ENCODE results near the gene ONECUT1. TPM values are rescaled to one million over a fixed set of nuclear protein-coding genes. Genes with fewer than 3 reads are reported as not detected.

The ONECUT1 gene
- total and polyA plus RNA-seq, 2 donors (not counting 3 experiments of a cell fraction or from before 2014, with no cell fraction given), result not detected

- H3K9me3 ChIP-seq (replicated peaks; ENCODE audit: control insufficient read depth, insufficient read depth, low read length), result no peaks in the 10 kb centered on the region
- peaks cover 11 to 42% of the 10 kb centered on the region in 2 experiments for H3K27me3 ChIP-seq (ENCODE audit: control insufficient read depth in 2 of 2, insufficient read depth in 2 of 2, low read length in 2 of 2)
- H3K4me2 ChIP-seq (ENCODE audit: insufficient read depth, low read length), result no peak overlapping the region
- no peak overlapping the region for H3K4me3 ChIP-seq (replicated peaks in 1 of 3; ENCODE audit: insufficient read depth in 1 of 3, low read depth in 1 of 3, low read length in 3 of 3)
- H2AFZ ChIP-seq (ENCODE audit: low read depth, low read length), result no peak overlapping the region
- BruUV-seq (replicated peaks), result no TSS peak
- FAIRE-seq, result no peak
- no peaks in the 10 kb centered on the region for H3K4me1 ChIP-seq (ENCODE audit: control insufficient read depth, extremely low read depth, insufficient read depth, low read length)
- intact Hi-C loops (cut with micrococcal nuclease), result no loop called here
- no peaks in the 10 kb centered on the region for H3K9me1 ChIP-seq (replicated peaks; ENCODE audit: control insufficient read depth, extremely low read depth, insufficient read depth, low read length)
- no peak overlapping the region for H3K9ac ChIP-seq (replicated peaks; ENCODE audit: extremely low read depth, insufficient read depth, low read length)
- ChIA-PET CTCF (no interaction called here), POLR2A (interaction anchor here (0.7 kb wide), 1 partner anchor 22 kb away, joined by 7 read pairs; no protein-coding TSS in a partner anchor)
- no peak for DNase-seq (ENCODE audit: low read depth, low spot score)
- no peaks in the 10 kb centered on the region for H4K20me1 ChIP-seq (replicated peaks; ENCODE audit: control insufficient read depth, extremely low read depth, insufficient read depth, low read length)
- no peaks in the 10 kb centered on the region for H3K36me3 ChIP-seq (ENCODE audit: control insufficient read depth in 2 of 2, extremely low read depth in 1 of 2, insufficient read depth in 2 of 2, low read length in 2 of 2)
- H3K79me2 ChIP-seq (ENCODE audit: control insufficient read depth, insufficient read depth, low read length), result no peaks in the 10 kb centered on the region
- no peak overlapping the region for H3K27ac ChIP-seq (ENCODE audit: insufficient read depth, low read depth, low read length)
- dilution Hi-C loops (cut with MboI; ENCODE audit: extremely low pct_ligation_motif_present, low sequenced_read_pairs), result no loop called here
- TF ChIP-seq MYC (IDR thresholded peaks at IDR 0.05; ENCODE audit: low read depth, low read length), result no peak
- no peak for TF ChIP-seq MAX (IDR thresholded peaks at IDR 0.05; ENCODE audit: insufficient read depth, insufficient read length)
- TF ChIP-seq GATA2 (IDR thresholded peaks at IDR 0.05; ENCODE audit: insufficient read depth, insufficient read length, low read depth, low read length), result no peak
- TF ChIP-seq JUN (IDR thresholded peaks at IDR 0.05; ENCODE audit: borderline replicate concordance, insufficient read depth, insufficient read length, low read depth), result no peak
- TF ChIP-seq POLR2AphosphoS5 (IDR thresholded peaks at IDR 0.05; ENCODE audit: insufficient read depth, low read depth, low read length), result no peak
These were observed 40.9 kb downstream of the ONECUT1 start for GRCh38 chr15:52749258-52749657.

GRCh38 chr15:52746162-52746757 lies 43.9 kb downstream of the ONECUT1 start:
- Histone ChIP-seq H3K4me3 (replicated peaks in 1 of 3; ENCODE audit: insufficient read depth in 1 of 3, low read depth in 1 of 3, low read length in 3 of 3) (no peak overlapping the region), H3K9me1 (replicated peaks; ENCODE audit: control insufficient read depth, extremely low read depth, insufficient read depth, low read length) (no peaks in the 10 kb centered on the region), H3K27ac (ENCODE audit: insufficient read depth, low read depth, low read length) (no peak overlapping the region), H3K27me3 (ENCODE audit: control insufficient read depth in 2 of 2, insufficient read depth in 2 of 2, low read length in 2 of 2) (peaks cover 8 to 33% of the 10 kb centered on the region in 2 experiments), H3K9me3 (replicated peaks; ENCODE audit: control insufficient read depth, insufficient read depth, low read length) (no peaks in the 10 kb centered on the region), H4K20me1 (replicated peaks; ENCODE audit: control insufficient read depth, extremely low read depth, insufficient read depth, low read length) (no peaks in the 10 kb centered on the region), H3K79me2 (ENCODE audit: control insufficient read depth, insufficient read depth, low read length) (no peaks in the 10 kb centered on the region), H3K4me1 (ENCODE audit: control insufficient read depth, extremely low read depth, insufficient read depth, low read length) (no peaks in the 10 kb centered on the region), H3K9ac (replicated peaks; ENCODE audit: extremely low read depth, insufficient read depth, low read length) (no peak overlapping the region), H3K4me2 (ENCODE audit: insufficient read depth, low read length) (no peak overlapping the region), H2AFZ (ENCODE audit: low read depth, low read length) (no peak overlapping the region), H3K36me3 (ENCODE audit: control insufficient read depth in 2 of 2, extremely low read depth in 1 of 2, insufficient read depth in 2 of 2, low read length in 2 of 2) (no peaks in the 10 kb centered on the region)
- ChIA-PET POLR2A (no interaction called here), CTCF (no interaction called here)
- BruUV-seq (replicated peaks), result no TSS peak
- TF ChIP-seq CTCF (IDR thresholded peaks at IDR 0.05; ENCODE audit: extremely low read depth in 1 of 2, insufficient read depth in 1 of 2, low read depth in 1 of 2, low read length in 2 of 2), result no peak
- TF ChIP-seq GATA2 (IDR thresholded peaks at IDR 0.05; ENCODE audit: insufficient read depth, insufficient read length, low read depth, low read length), result no peak
- TF ChIP-seq MAX (IDR thresholded peaks at IDR 0.05; ENCODE audit: insufficient read depth, insufficient read length), result no peak
- no peak for TF ChIP-seq EZH2 (IDR thresholded peaks at IDR 0.05; ENCODE audit: borderline replicate concordance, low read depth, low read length, severe bottlenecking)
- no peak for TF ChIP-seq JUN (IDR thresholded peaks at IDR 0.05; ENCODE audit: borderline replicate concordance, insufficient read depth, insufficient read length, low read depth)
- TF ChIP-seq MYC (IDR thresholded peaks at IDR 0.05; ENCODE audit: low read depth, low read length), result no peak
- TF ChIP-seq POLR2AphosphoS5 (IDR thresholded peaks at IDR 0.05; ENCODE audit: insufficient read depth, low read depth, low read length), result no peak
- no peak for TF ChIP-seq FOS (IDR thresholded peaks at IDR 0.05; ENCODE audit: borderline replicate concordance, insufficient read depth, low read length)
- no peak for TF ChIP-seq POLR2A (IDR thresholded peaks at IDR 0.05; ENCODE audit: low read depth, low read length)
- dilution Hi-C loops (cut with MboI; ENCODE audit: extremely low pct_ligation_motif_present, low sequenced_read_pairs) (no loop called here), intact Hi-C loops (cut with micrococcal nuclease) (no loop called here)
- FAIRE-seq (no peak), DNase-seq (ENCODE audit: low read depth, low spot score) (no peak)

Measured in endothelial cell of umbilical vein (primary cell).